Smooth muscle cell of the brain vasculature (primary cell): ENCODE measurements around the gene ARID3A.
"Not testable (repeated sequence)": the region's sequence is repeated elsewhere in the genome, so short reads cannot be mapped to it uniquely, and the experiment has no call there.

ENCODE experiments used
- DNase-seq: peaks from one replicate; pipeline ENCODE4 v3.0.0-alpha.2; 2012; ENCODE audit warnings: low read depth, low spot score

The ARID3A gene

DNA sequence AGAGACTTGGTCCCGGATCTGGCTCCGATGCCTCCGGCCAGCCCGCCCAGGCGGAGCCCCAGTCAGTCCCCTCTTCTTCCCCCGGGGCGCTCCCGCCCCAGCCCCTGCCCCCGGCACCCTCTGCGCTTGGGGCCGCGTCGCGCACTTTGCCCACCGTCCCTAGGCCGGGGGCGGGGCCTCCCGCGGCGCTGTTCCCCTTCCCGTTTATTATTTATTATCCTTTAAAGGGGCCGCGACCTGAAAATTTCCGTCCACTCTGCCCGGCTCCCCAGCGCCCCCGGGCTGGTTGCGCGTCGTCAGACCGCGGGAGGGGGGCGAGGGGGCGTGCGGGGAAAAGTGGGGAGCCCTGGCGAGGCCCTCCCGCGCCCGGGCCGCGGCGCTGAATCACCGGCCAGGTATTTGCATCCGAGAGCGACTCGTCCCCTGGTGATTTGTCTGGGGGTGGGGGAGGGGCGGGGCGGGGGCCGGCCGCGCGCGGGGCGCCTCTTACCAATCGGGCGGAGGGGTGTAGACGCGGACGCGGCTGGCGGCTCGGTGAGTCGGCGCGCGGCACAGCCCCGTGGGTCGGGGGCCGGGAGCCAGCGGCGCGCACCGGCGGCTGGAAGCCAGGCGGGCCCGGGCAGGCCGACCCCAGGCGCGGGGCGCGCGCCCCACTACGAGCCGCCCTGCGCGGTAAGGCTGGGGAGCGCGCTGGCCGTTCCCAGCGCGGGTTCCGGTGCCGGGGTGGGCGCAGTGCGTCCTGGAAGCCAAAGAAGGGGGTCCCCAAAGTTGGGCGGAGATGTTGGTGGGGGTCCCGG lies at the start of gene ARID3A:
Gene ARID3A (plus strand): TSS at position 510 of the 797 bp plus-strand sequence. CDS start 3,494 bp downstream, outside the sequence.
- DNase-seq: no peak

DNA sequence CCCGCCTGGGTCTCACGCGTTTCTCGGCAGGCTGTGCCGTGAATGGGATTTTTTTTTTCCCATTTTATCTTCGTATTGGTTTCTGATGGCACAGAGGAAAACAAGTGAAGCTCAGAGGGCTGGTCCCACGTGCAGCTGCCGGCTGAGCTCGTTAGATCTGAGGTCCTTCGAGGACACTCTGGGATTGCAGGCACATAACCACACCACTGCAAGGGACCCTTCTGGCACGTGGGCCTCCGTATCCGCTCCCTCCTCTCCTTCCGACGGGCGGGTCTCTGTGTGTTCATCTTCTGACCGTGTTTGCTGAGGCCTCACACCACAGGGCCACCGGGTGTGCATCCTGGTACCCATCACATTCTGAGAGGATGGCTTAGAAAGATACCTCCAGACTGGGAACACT lies 49.7 kb upstream of the ARID3A start:
- no peak for DNase-seq

DNA sequence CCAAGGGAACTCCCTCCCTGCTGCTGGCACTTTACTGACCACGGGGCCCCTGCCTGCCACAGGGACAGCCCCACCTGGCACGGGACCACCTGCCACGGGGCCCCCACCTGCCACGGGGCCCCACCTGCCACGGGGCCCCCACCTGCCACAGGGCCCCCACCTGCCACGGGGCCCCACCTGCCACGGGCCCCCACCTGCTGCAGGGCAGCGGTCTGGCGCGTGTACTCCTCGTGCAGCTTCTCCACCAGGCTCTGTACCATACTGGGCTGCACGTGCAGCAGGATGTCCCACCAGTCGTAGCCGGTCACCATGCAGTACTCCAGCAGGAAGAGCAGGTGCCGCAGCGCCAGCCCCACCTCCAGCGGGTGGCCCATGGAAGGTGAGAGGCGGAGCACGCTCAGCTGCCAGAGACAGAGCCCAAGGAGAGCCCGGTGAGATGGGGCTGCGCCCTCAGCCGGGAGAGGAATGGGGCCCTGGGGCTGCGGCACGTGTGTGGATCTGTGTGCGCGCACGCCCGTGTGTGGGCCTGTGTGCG lies 49.0 kb upstream of the ARID3A start:
- DNase-seq: no peak

- DNase-seq: not testable (repeated sequence)
Measured at GRCh38 chr19:877992-878660, 47.7 kb upstream of the ARID3A start.

- not testable (repeated sequence) for DNase-seq
Measured at GRCh38 chr19:878751-879561, 46.9 kb upstream of the ARID3A start.

DNA sequence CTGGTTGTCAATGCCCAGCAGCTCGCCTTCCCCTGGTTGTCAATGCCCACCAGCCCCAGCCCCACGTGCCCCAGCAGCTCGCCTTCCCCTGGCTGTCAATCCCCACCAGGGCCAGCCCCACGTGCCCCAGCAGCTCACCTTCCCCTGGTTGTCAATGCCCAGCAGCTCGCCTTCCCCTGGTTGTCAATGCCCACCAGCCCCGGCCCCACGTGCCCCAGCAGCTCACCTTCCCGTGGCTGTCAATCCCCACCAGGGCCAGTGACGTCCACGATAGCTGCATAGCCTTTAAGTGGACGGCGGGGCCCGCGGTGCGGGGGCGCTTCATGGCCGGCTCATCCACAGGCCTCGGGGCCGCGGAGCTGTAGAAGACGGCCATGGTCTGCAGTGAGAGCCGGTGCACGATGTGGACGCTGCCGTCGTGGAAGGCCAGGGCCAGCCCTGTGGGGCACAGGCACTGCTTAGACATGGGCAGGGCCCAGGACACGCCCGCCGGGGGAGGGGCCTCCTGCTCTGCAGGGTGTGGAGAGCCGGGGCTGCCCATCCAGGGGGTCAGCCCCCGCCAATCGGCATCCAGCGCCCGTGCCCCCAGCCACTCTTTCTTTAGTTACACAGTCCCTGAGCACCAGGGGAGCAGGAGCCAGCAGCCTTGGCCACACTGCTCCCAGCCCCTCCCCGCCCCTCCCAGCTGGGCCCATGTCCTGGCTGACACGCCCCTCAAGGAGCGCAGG lies 46.0 kb upstream of the ARID3A start:
- DNase-seq: no peak

GRCh38 chr19:881385-882071 lies 44.3 kb upstream of the ARID3A start:
- DNase-seq: no peak

GRCh38 chr19:882871-883497 lies 42.9 kb upstream of the ARID3A start:
- DNase-seq: no peak

GRCh38 chr19:883661-884211 lies 42.1 kb upstream of the ARID3A start:
- DNase-seq: no peak

DNA sequence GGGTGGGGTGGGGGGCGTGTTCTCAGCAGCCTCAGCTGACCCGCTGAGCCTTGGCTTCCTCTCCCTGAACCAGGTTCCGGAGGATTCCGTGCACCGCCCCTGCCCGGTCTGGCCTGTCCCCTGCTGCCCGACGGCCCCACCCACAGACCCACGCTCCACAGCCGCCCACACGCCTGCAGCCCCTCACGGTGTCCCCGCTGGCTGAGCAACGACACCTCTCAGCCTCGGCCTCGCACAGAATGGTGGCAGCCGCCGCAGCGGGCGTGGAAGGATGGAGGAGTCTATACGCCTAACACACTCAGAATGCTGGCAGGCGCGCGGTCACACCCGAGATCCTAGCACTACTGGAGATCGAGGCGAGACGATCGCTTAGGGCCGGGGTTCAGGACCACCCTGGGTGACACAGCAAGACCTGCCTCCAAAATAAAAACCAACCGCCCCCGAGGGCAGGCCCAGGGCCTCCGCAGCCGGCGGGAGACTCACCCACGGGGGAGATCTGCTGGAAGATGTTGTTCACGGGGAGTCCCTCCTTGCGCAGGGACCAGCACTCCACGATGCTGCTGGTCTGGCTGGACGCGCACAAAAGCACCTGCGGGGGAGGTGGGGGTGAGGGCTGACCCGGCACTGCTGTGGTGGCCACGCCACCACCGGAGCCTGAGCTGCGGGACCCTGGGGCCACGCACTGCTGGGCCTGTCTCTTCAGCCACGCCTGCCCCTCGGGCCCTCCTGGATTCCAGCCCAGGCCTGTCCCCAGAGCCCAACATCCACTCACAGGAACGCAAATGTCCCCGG lies 41.2 kb upstream of the ARID3A start:
- no peak for DNase-seq

- no peak for DNase-seq
Measured at GRCh38 chr19:885536-886224, 40.2 kb upstream of the ARID3A start.

GRCh38 chr19:887072-887471 lies 38.8 kb upstream of the ARID3A start:
- DNase-seq: no peak

DNA sequence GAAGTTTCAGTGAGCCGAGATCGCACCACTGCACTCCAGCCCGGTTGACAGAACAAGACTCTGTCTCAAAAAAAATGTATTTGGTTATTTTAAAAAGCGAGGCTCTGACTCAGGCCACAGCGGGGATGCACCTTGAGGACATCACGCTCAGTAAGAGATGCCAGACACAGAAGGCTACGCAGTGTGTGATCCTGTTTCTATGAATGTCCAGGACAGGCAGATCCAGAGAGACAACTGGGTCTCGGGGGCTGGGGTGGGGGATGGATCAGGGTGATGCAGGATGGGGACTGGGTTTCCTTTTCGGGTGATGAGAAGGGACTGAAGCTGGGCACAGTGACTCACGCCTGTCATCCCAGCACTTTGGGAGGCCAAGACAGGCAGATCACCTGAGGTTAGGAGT lies 38.2 kb upstream of the ARID3A start:
- DNase-seq: no peak

DNA sequence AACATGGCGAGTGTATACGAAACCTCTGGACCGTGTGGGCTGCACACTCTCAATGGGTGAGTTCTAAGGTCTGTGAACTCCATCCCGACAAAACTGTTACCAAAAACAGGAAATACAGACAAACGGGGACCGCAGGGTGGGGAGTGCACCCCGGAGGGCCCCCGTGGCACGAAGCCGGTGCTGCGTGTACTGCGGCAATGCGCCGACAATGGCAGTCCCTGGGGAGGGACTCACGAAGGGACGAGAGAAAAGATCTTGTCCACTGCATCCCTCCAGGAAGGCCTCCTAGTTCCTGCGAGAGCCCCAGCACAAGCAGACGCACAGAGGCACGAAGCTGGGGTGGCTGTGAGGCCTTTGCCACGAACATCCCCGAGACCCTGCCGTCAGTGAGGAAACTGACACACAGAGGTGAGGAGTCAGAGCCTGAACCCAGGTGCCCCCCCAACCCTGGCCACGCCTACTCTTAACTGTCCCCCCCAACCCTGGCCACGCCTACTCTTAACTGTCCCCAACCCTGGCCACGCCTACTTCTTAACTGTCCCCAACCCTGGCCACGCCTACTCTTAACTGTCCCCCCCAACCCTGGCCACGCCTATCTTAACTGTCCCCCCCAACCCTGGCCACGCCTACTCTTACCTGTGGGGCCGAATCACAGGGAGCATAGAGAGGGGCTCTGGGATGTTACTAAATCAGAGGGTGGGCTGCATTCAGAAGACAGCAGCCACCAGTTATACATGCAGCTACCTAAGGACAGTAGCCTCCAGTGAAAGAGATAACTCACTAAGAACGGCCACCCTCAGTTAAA lies 37.1 kb upstream of the ARID3A start:
- no peak for DNase-seq

- DNase-seq: no peak
Measured at GRCh38 chr19:889662-890295, 36.1 kb upstream of the ARID3A start.

GRCh38 chr19:890831-891230 lies 35.0 kb upstream of the ARID3A start:
- DNase-seq: no peak
